Measurements from ENCODE around the gene CD3E.
A peak's percentile ranks its signal among the peaks of the same experiment; 100 is the strongest.

CD3E gene

GRCh38 chr11:118277312-118277711 lies 27.2 kb upstream of the CD3E start:
- Mint-ChIP-seq H3K9me3 (no peaks in the 10 kb centered on the region), H3K4me1 (ENCODE audit: low read depth) (peaks cover 6% of the 10 kb centered on the region), H3K27ac (no peak overlapping the region)

GRCh38 chr11:118281284-118281683 lies 23.2 kb upstream of the CD3E start:
- no peaks in the 10 kb centered on the region for H3K9me3 Mint-ChIP-seq
- intact Hi-C loops (cut with micrococcal nuclease), result no loop called here
- H3K4me1 Mint-ChIP-seq (ENCODE audit: low read depth), result peaks cover 11% of the 10 kb centered on the region
- H3K4me3 Mint-ChIP-seq, result no peak overlapping the region
- H3K27ac Mint-ChIP-seq, result no peak overlapping the region
- no peaks in the 10 kb centered on the region for H3K36me3 Mint-ChIP-seq (ENCODE audit: low read depth)
- no peaks in the 10 kb centered on the region for H3K27me3 Mint-ChIP-seq

More at GRCh38 chr11:118277312-118277711, 27.2 kb upstream of the CD3E start:
- Mint-ChIP-seq H3K4me3 (no peak overlapping the region), H3K27me3 (peaks cover 7% of the 10 kb centered on the region), H3K36me3 (ENCODE audit: low read depth) (no peaks in the 10 kb centered on the region)
- intact Hi-C loops (cut with micrococcal nuclease), result no loop called here

GRCh38 chr11:118282606-118283005 lies 21.9 kb upstream of the CD3E start:
- Mint-ChIP-seq H3K9me3 (no peaks in the 10 kb centered on the region), H3K27ac (no peak overlapping the region), H3K4me1 (ENCODE audit: low read depth) (peaks cover 11% of the 10 kb centered on the region)

GRCh38 chr11:118283037-118283636 lies 21.4 kb upstream of the CD3E start:
- Mint-ChIP-seq H3K27me3 (no peaks in the 10 kb centered on the region), H3K4me3 (no peak overlapping the region), H3K9me3 (no peaks in the 10 kb centered on the region), H3K27ac (no peak overlapping the region), H3K4me1 (ENCODE audit: low read depth) (peaks cover 11% of the 10 kb centered on the region), H3K36me3 (ENCODE audit: low read depth) (no peaks in the 10 kb centered on the region)
- intact Hi-C loops (cut with micrococcal nuclease), result no loop called here

More at GRCh38 chr11:118282606-118283005, 21.9 kb upstream of the CD3E start:
- Mint-ChIP-seq H3K27me3 (no peaks in the 10 kb centered on the region), H3K4me3 (no peak overlapping the region), H3K36me3 (ENCODE audit: low read depth) (no peaks in the 10 kb centered on the region)
- intact Hi-C loops (cut with micrococcal nuclease), result no loop called here

GRCh38 chr11:118283756-118284350 lies 20.7 kb upstream of the CD3E start:
- intact Hi-C loops (cut with micrococcal nuclease), result no loop called here
- H3K4me1 Mint-ChIP-seq (ENCODE audit: low read depth), result peaks cover 13% of the 10 kb centered on the region

GRCh38 chr11:118286545-118286944 lies 18.0 kb upstream of the CD3E start:
- H3K27me3 Mint-ChIP-seq, result no peaks in the 10 kb centered on the region
- peaks cover 8% of the 10 kb centered on the region for H3K9me3 Mint-ChIP-seq
- no peaks in the 10 kb centered on the region for H3K36me3 Mint-ChIP-seq (ENCODE audit: low read depth)
- no peak overlapping the region for H3K27ac Mint-ChIP-seq
- peaks cover 26% of the 10 kb centered on the region for H3K4me1 Mint-ChIP-seq (ENCODE audit: low read depth)
- intact Hi-C loops (cut with micrococcal nuclease), result no loop called here
- no peak overlapping the region for H3K4me3 Mint-ChIP-seq

More at GRCh38 chr11:118283756-118284350, 20.7 kb upstream of the CD3E start:
- Mint-ChIP-seq H3K36me3 (ENCODE audit: low read depth) (no peaks in the 10 kb centered on the region), H3K27me3 (no peaks in the 10 kb centered on the region), H3K27ac (no peak overlapping the region), H3K4me3 (no peak overlapping the region), H3K9me3 (no peaks in the 10 kb centered on the region)

- Mint-ChIP-seq H3K27ac (no peak overlapping the region), H3K4me3 (no peak overlapping the region), H3K4me1 (ENCODE audit: low read depth) (peaks cover 30% of the 10 kb centered on the region), H3K27me3 (no peaks in the 10 kb centered on the region), H3K36me3 (ENCODE audit: low read depth) (no peaks in the 10 kb centered on the region), H3K9me3 (peaks cover 8% of the 10 kb centered on the region)
- intact Hi-C loops (cut with micrococcal nuclease), result no loop called here
Observed at GRCh38 chr11:118287006-118287405, 17.5 kb upstream of the CD3E start.

GRCh38 chr11:118289401-118289800 lies 15.1 kb upstream of the CD3E start:
- Mint-ChIP-seq H3K27ac (no peak overlapping the region), H3K4me1 (ENCODE audit: low read depth) (peaks cover 31% of the 10 kb centered on the region), H3K36me3 (ENCODE audit: low read depth) (no peaks in the 10 kb centered on the region), H3K4me3 (no peak overlapping the region), H3K9me3 (peaks cover 8% of the 10 kb centered on the region), H3K27me3 (no peaks in the 10 kb centered on the region)
- intact Hi-C loops (cut with micrococcal nuclease), result no loop called here

GRCh38 chr11:118290923-118291322 lies 13.6 kb upstream of the CD3E start:
- H3K4me1 Mint-ChIP-seq (ENCODE audit: low read depth), result peaks cover 37% of the 10 kb centered on the region
- H3K27me3 Mint-ChIP-seq, result no peaks in the 10 kb centered on the region
- no peak overlapping the region for H3K4me3 Mint-ChIP-seq
- H3K9me3 Mint-ChIP-seq, result peaks cover 8% of the 10 kb centered on the region
- no peaks in the 10 kb centered on the region for H3K36me3 Mint-ChIP-seq (ENCODE audit: low read depth)
- intact Hi-C loops (cut with micrococcal nuclease), result loop anchor here (1.0 kb wide), 2 partner anchors 93 to 146 kb away; no protein-coding TSS in a partner anchor
- peak overlapping the region; percentile 21 for H3K27ac Mint-ChIP-seq

- Mint-ChIP-seq H3K4me3 (no peak overlapping the region), H3K36me3 (ENCODE audit: low read depth) (no peaks in the 10 kb centered on the region), H3K27me3 (no peaks in the 10 kb centered on the region), H3K9me3 (peaks cover 8% of the 10 kb centered on the region), H3K4me1 (ENCODE audit: low read depth) (peaks cover 34% of the 10 kb centered on the region), H3K27ac (peak overlapping the region; percentile 21)
- intact Hi-C loops (cut with micrococcal nuclease), result loop anchor here (1.0 kb wide), 2 partner anchors 93 to 146 kb away; no protein-coding TSS in a partner anchor
Observed at GRCh38 chr11:118291477-118292135, 12.9 kb upstream of the CD3E start.

GRCh38 chr11:118294053-118294452 lies 10.5 kb upstream of the CD3E start:
- intact Hi-C loops (cut with micrococcal nuclease), result loop anchor here (1.0 kb wide), 1 partner anchor 58 kb away; no protein-coding TSS in a partner anchor
- peaks cover 30% of the 10 kb centered on the region for H3K4me1 Mint-ChIP-seq (ENCODE audit: low read depth)
- H3K9me3 Mint-ChIP-seq, result peaks cover 8% of the 10 kb centered on the region
- H3K27me3 Mint-ChIP-seq, result no peaks in the 10 kb centered on the region
- H3K4me3 Mint-ChIP-seq, result no peak overlapping the region
- H3K36me3 Mint-ChIP-seq (ENCODE audit: low read depth), result no peaks in the 10 kb centered on the region
- H3K27ac Mint-ChIP-seq, result no peak overlapping the region

- intact Hi-C loops (cut with micrococcal nuclease), result no loop called here
- Mint-ChIP-seq H3K27me3 (no peaks in the 10 kb centered on the region), H3K4me1 (ENCODE audit: low read depth) (peaks cover 25% of the 10 kb centered on the region), H3K9me3 (peaks cover 1% of the 10 kb centered on the region), H3K27ac (no peak overlapping the region), H3K36me3 (ENCODE audit: low read depth) (no peaks in the 10 kb centered on the region), H3K4me3 (no peak overlapping the region)
Observed at GRCh38 chr11:118295199-118295598, 9.3 kb upstream of the CD3E start.

GRCh38 chr11:118295815-118296454 lies 8.6 kb upstream of the CD3E start:
- Mint-ChIP-seq H3K27ac (no peak overlapping the region), H3K4me3 (no peak overlapping the region)
- intact Hi-C loops (cut with micrococcal nuclease), result no loop called here

GRCh38 chr11:118301600-118302195 lies 2.8 kb upstream of the CD3E start:
- no peaks in the 10 kb centered on the region for H3K9me3 Mint-ChIP-seq
- H3K27me3 Mint-ChIP-seq, result peaks cover 13% of the 10 kb centered on the region
- H3K36me3 Mint-ChIP-seq (ENCODE audit: low read depth), result no peaks in the 10 kb centered on the region
- intact Hi-C loops (cut with micrococcal nuclease), result no loop called here
- no peak overlapping the region for H3K4me3 Mint-ChIP-seq
- no peaks in the 10 kb centered on the region for H3K4me1 Mint-ChIP-seq (ENCODE audit: low read depth)
- no peak overlapping the region for H3K27ac Mint-ChIP-seq

More at GRCh38 chr11:118295815-118296454, 8.6 kb upstream of the CD3E start:
- H3K36me3 Mint-ChIP-seq (ENCODE audit: low read depth), result no peaks in the 10 kb centered on the region
- H3K27me3 Mint-ChIP-seq, result no peaks in the 10 kb centered on the region
- H3K4me1 Mint-ChIP-seq (ENCODE audit: low read depth), result peaks cover 20% of the 10 kb centered on the region
- H3K9me3 Mint-ChIP-seq, result no peaks in the 10 kb centered on the region

Measured in dendritic cell treated with granulocyte-macrophage colony-stimulating factor and Interleukin-4, amounts not matched to agents 40 ng/mL and 50 ng/mL, for 4 days (primary cell).